ENCODE data around the gene PRKCE. TPM values are rescaled to one million over a fixed set of nuclear protein-coding genes. Genes with fewer than 3 reads are reported as not detected.

The PRKCE gene
- total and polyA plus RNA-seq, 2 of the 8 experiments (the other 6 are each of a cell fraction or from before 2014, with no cell fraction given) = 0.54 to 2.1 TPM

- no peak overlapping the region for H3K27ac ChIP-seq (ENCODE audit: low read depth, low read length)
- POLR2A ChIA-PET (ENCODE audit: partially characterized antibody) = no interaction called here
- H3K4me3 ChIP-seq (ENCODE audit: extremely low read depth in 1 of 4, insufficient read depth in 2 of 4, low read depth in 3 of 4, low read length in 4 of 4) = no peak overlapping the region
- no peak overlapping the region for H2BK5ac ChIP-seq (ENCODE audit: low read depth, low read length)
- no peak overlapping the region for H3K18ac ChIP-seq (ENCODE audit: extremely low read depth, low read length)
- no peaks in the 10 kb centered on the region for H3K23me2 ChIP-seq (ENCODE audit: low read depth, low read length)
- H3K79me1 ChIP-seq (ENCODE audit: low read depth, low read length) = no peaks in the 10 kb centered on the region
- no peak overlapping the region for H4K91ac ChIP-seq (replicated peaks; ENCODE audit: insufficient read length, low read length)
- 88% methylated on average over 4 of the region's 4 CpGs; no CpG with 5 or more reads in 1 of the 2 experiments for WGBS, 2 experiments (ENCODE audit: extremely low coverage in 1 of 2, insufficient coverage in 1 of 2, insufficient read length in 1 of 2, insufficient replicate concordance in 2 of 2, low coverage in 1 of 2, low lambda C conversion rate in 2 of 2, missing lambda C conversion rate in 1 of 2)
- no peak overlapping the region for H2AFZ ChIP-seq (ENCODE audit: low read length)
- H2AK5ac ChIP-seq (ENCODE audit: low read depth, low read length) = no peak overlapping the region
- no peak for FAIRE-seq
- no peaks in the 10 kb centered on the region for H4K20me1 ChIP-seq (replicated peaks in 1 of 2; ENCODE audit: control insufficient read depth in 1 of 2, insufficient read depth in 2 of 2, low read length in 2 of 2)
- no peak overlapping the region for H3K9ac ChIP-seq (replicated peaks in 1 of 4; ENCODE audit: extremely low read depth in 1 of 4, low read depth in 3 of 4, low read length in 3 of 4)
- H3K4me2 ChIP-seq (ENCODE audit: insufficient read depth in 1 of 2, low read depth in 2 of 2, low read length in 2 of 2) = no peak overlapping the region
- no peak overlapping the region for H3K4ac ChIP-seq (replicated peaks; ENCODE audit: insufficient read length, low read depth, low read length)
- DNase-seq (ENCODE audit: low read depth in 1 of 2, low spot score in 2 of 2) = no peak
- H3K36me3 ChIP-seq (ENCODE audit: control insufficient read depth in 2 of 4, insufficient read depth in 4 of 4, low read length in 3 of 4) = no peaks in the 10 kb centered on the region
- CTCF ChIA-PET (ENCODE audit: partially characterized antibody) = interaction anchor here (1.2 kb wide), 1 partner anchor 11 kb away, joined by 4 read pairs; no protein-coding TSS in a partner anchor
- H2BK12ac ChIP-seq (ENCODE audit: low read depth, low read length) = no peak overlapping the region
- H3K79me2 ChIP-seq (ENCODE audit: control insufficient read depth in 1 of 2, insufficient read depth in 2 of 2, low read length in 2 of 2) = no peaks in the 10 kb centered on the region
- H3K9me3 ChIP-seq (ENCODE audit: insufficient read depth in 2 of 2, low read depth in 1 of 2, low read length in 1 of 2) = 0 out of 4 replicates have a peak, but pooled peaks cover 0 to 11% of the 10 kb centered on the region in 2 experiments
- no peak overlapping the region for H4K5ac ChIP-seq (ENCODE audit: insufficient read length, low read depth, low read length)
- peaks cover 0 to 4% (median 0%) of the 10 kb centered on the region in 4 experiments; a peak in 1 of 7 replicates for H3K4me1 ChIP-seq (replicated peaks in 1 of 4; ENCODE audit: control insufficient read depth in 3 of 4, insufficient read depth in 4 of 4, low read length in 3 of 4)
- no peak overlapping the region for H3K14ac ChIP-seq (ENCODE audit: insufficient read length)
- no peak overlapping the region for H3K56ac ChIP-seq (replicated peaks; ENCODE audit: insufficient read length, low read depth, low read length)
- H2BK15ac ChIP-seq (ENCODE audit: low read length) = no peak overlapping the region
- no peak overlapping the region for H2BK120ac ChIP-seq (replicated peaks; ENCODE audit: low read depth, low read length)
- no peak overlapping the region for H4K8ac ChIP-seq (ENCODE audit: extremely low read depth, insufficient read depth, low read length)
- no peak overlapping the region for H2BK20ac ChIP-seq (ENCODE audit: low read length)
- TF ChIP-seq BRCA1 (IDR thresholded peaks at IDR 0.05; ENCODE audit: low read depth, low read length) (no peak), RFX5 (IDR thresholded peaks at IDR 0.05; ENCODE audit: borderline replicate concordance, low read depth, low read length) (no peak), CBX8 (IDR thresholded peaks at IDR 0.05; ENCODE audit: borderline replicate concordance, low read depth, low read length) (no peak), TAF7 (optimal IDR thresholded peaks at IDR 0.05; ENCODE audit: borderline replicate concordance, low read depth, low read length) (no peak), POLR2A (IDR thresholded peaks at IDR 0.05; ENCODE audit: control extremely low read depth in 1 of 2, low read depth in 2 of 2, low read length in 2 of 2) (no peak), BCL11A (IDR thresholded peaks at IDR 0.05; ENCODE audit: low read depth in 2 of 2, low read length in 2 of 2) (no peak), GTF2F1 (IDR thresholded peaks at IDR 0.05; ENCODE audit: borderline replicate concordance, low read depth, low read length) (no peak)
- TF ChIP-seq, protein P1, sequence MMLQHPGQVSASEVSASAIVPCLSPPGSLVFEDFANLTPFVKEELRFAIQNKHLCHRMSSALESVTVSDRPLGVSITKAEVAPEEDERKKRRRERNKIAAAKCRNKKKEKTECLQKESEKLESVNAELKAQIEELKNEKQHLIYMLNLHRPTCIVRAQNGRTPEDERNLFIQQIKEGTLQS (IDR thresholded peaks at IDR 0.05; ENCODE audit: insufficient read depth, low read depth, low read length) = no peak
- TF ChIP-seq, protein P2, sequence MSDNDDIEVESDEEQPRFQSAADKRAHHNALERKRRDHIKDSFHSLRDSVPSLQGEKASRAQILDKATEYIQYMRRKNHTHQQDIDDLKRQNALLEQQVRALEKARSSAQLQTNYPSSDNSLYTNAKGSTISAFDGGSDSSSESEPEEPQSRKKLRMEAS (IDR thresholded peaks at IDR 0.05) = no peak
- TF ChIP-seq, protein P3, sequence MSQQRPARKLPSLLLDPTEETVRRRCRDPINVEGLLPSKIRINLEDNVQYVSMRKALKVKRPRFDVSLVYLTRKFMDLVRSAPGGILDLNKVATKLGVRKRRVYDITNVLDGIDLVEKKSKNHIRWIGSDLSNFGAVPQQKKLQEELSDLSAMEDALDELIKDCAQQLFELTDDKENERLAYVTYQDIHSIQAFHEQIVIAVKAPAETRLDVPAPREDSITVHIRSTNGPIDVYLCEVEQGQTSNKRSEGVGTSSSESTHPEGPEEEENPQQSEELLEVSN (IDR thresholded peaks at IDR 0.05) = no peak
- H3K27me3 ChIP-seq (replicated peaks in 1 of 4; ENCODE audit: control insufficient read depth in 3 of 4, extremely low read depth in 1 of 4, insufficient read depth in 3 of 4, low read length in 3 of 4) = no peaks in the 10 kb centered on the region
- H3K23ac ChIP-seq (ENCODE audit: insufficient read length) = no peak overlapping the region
These were observed 556.1 kb downstream of the PRKCE start for GRCh38 chr2:46207591-46207990.
